A673 (cell line): ENCODE results near the gene SLC10A4.
"Not testable (repeated sequence)": the region's sequence is repeated elsewhere in the genome, so short reads cannot be mapped to it uniquely, and the experiment has no call there.

Source experiments
- CTCF ChIP-seq: fragments of 300-800, 200-600 bp; sonication (generic); conservative IDR thresholded peaks from 2 replicates; pipeline ENCODE4 v1.5.1; 2017; ENCODE audit warnings: low read depth, mild to moderate bottlenecking, antibody characterized with exemption, low read length, moderate library complexity, mixed read lengths
- EZH2 ChIP-seq: fragments of 200-600 bp; sonication (generic); IDR thresholded peaks from 2 replicates; pipeline ENCODE4 v1.6.1; 2017; ENCODE audit warnings: borderline replicate concordance, low read depth, mild to moderate bottlenecking, mixed read lengths, antibody characterized with exemption, low read length; ENCODE audit not compliant: poor library complexity, severe bottlenecking

GRCh38 chr4:48451656-48452055 is 31.5 kb upstream of the SLC10A4 start:
- not testable (repeated sequence) for TF ChIP-seq CTCF, EZH2
